Measurements from ENCODE around the gene ACAN.

DNA sequence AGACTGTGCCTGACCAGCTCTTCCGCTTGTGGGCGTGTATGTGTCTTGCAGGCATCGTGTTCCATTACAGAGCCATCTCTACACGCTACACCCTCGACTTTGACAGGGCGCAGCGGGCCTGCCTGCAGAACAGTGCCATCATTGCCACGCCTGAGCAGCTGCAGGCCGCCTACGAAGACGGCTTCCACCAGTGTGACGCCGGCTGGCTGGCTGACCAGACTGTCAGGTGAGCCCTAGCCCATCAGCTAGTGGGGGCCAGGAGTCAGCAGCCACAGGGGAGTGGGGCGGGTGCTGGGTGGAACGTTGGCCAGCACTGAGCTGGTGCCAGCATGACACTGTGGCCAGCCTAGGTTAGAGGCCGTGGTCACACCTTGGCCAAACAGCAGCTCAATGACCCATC lies 36.7 kb downstream of the ACAN start:
- TF ChIP-seq, protein P1, sequence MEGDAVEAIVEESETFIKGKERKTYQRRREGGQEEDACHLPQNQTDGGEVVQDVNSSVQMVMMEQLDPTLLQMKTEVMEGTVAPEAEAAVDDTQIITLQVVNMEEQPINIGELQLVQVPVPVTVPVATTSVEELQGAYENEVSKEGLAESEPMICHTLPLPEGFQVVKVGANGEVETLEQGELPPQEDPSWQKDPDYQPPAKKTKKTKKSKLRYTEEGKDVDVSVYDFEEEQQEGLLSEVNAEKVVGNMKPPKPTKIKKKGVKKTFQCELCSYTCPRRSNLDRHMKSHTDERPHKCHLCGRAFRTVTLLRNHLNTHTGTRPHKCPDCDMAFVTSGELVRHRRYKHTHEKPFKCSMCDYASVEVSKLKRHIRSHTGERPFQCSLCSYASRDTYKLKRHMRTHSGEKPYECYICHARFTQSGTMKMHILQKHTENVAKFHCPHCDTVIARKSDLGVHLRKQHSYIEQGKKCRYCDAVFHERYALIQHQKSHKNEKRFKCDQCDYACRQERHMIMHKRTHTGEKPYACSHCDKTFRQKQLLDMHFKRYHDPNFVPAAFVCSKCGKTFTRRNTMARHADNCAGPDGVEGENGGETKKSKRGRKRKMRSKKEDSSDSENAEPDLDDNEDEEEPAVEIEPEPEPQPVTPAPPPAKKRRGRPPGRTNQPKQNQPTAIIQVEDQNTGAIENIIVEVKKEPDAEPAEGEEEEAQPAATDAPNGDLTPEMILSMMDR (IDR thresholded peaks at IDR 0.05; ENCODE audit: low read length), result no peak
- TF ChIP-seq EZH2phosphoT487 (IDR thresholded peaks at IDR 0.05; ENCODE audit: low read length), result no peak

Data from MM.1S (cell line).